HEK293 (cell line): ENCODE measurements around the gene PLCL2.

Experiments
- CTCF ChIA-PET: fragments of 350-600 bp; formaldehyde crosslinking; extraction: SDS; loops from one replicate; lab custom pipeline; 2021; ENCODE audit warnings: antibody characterized with exemption; lab: Yijun Ruan, JAX
- POLR2A ChIA-PET: fragments of 300-600 bp; formaldehyde crosslinking; extraction: SDS; loops from one replicate; lab custom pipeline; 2020; ENCODE audit warnings: antibody characterized with exemption, inconsistent platforms; lab: Yijun Ruan, JAX
- H3K27ac ChIP-seq: fragments of 200-500 bp; sonication (Bioruptor generic); 2 replicates; pipeline ENCODE4 v1.5.1; 2014; ENCODE audit warnings: low read depth, low read length, control low read depth, inconsistent platforms; ENCODE audit errors: extremely low read depth
- H3K36me3 ChIP-seq, 2 experiments: fragments of 200-500 bp in 1 of 2; sonication (Bioruptor generic) in 1 of 2; 1 replicate in 1 of 2; 2 replicates in 1 of 2; pipeline ENCODE4 v1.5.1; 2014 to 2017; ENCODE audit warnings: inconsistent platforms in 2 of 2, low read length in 2 of 2; ENCODE audit not compliant: control insufficient read depth in 2 of 2, insufficient read depth in 1 of 2
- H3K4me1 ChIP-seq: fragments of 200-500 bp; sonication (Bioruptor generic); 2 replicates; pipeline ENCODE4 v1.5.1; 2014; ENCODE audit warnings: mild to moderate bottlenecking, low read length, inconsistent platforms; ENCODE audit not compliant: control insufficient read depth, insufficient read depth
- H3K4me3 ChIP-seq: 2 replicates; pipeline ENCODE4 v1.5.1; 2011; ENCODE audit warnings: low read depth, mild to moderate bottlenecking, control low read depth, low read length, moderate library complexity
- H3K9me3 ChIP-seq: fragments of 200-500 bp; sonication (Bioruptor generic); 2 replicates; pipeline ENCODE4 v1.5.1; 2014; ENCODE audit warnings: low read depth, low read length, inconsistent platforms; ENCODE audit not compliant: control insufficient read depth, insufficient read depth
- GLIS1 ChIP-seq: fragments of 450-650 bp; formaldehyde crosslinking; IDR thresholded peaks from 2 replicates; pipeline ENCODE4 v1.5.1; 2016; ENCODE audit warnings: missing biosample characterization, missing genetic modification characterization
- HOXD13 ChIP-seq: sonication (generic); formaldehyde crosslinking; IDR thresholded peaks from 2 replicates; pipeline ENCODE4 v1.8.0; 2022; ENCODE audit warnings: missing genetic modification reagents, borderline replicate concordance
- KLF1 ChIP-seq: fragments of 450-650 bp; formaldehyde crosslinking; IDR thresholded peaks from 2 replicates; pipeline ENCODE4 v1.5.1; 2016; ENCODE audit warnings: missing biosample characterization, missing genetic modification characterization
- MEIS1 ChIP-seq: sonication (generic); formaldehyde crosslinking; IDR thresholded peaks from 2 replicates; pipeline ENCODE4 v1.8.1; 2022; ENCODE audit warnings: missing genetic modification reagents, mild to moderate bottlenecking, borderline replicate concordance
- SCRT2 ChIP-seq: fragments of 450-650 bp; formaldehyde crosslinking; IDR thresholded peaks from 2 replicates; pipeline ENCODE4 v1.5.1; 2016; ENCODE audit warnings: missing biosample characterization, missing genetic modification characterization
- ZNF112 ChIP-seq: fragments of 450-650 bp; formaldehyde crosslinking; IDR thresholded peaks from 2 replicates; pipeline ENCODE4 v1.5.0; 2017; ENCODE audit warnings: missing biosample characterization, missing genetic modification characterization
- ZNF157 ChIP-seq: fragments of 450-650 bp; formaldehyde crosslinking; IDR thresholded peaks from 2 replicates; pipeline ENCODE4 v1.5.1; 2016; ENCODE audit warnings: missing biosample characterization, missing genetic modification characterization
- ZNF341 ChIP-seq: fragments of 450-650 bp; formaldehyde crosslinking; IDR thresholded peaks from 2 replicates; pipeline ENCODE4; 2016; ENCODE audit warnings: low read depth, missing biosample characterization, missing genetic modification characterization
- ZNF394 ChIP-seq: fragments of 450-650 bp; formaldehyde crosslinking; IDR thresholded peaks from 2 replicates; pipeline ENCODE4 v1.5.1; 2016; ENCODE audit warnings: missing biosample characterization, missing genetic modification characterization, mild to moderate bottlenecking, moderate library complexity, borderline replicate concordance
- ZNF473 ChIP-seq: fragments of 450-650 bp; formaldehyde crosslinking; IDR thresholded peaks from 2 replicates; pipeline ENCODE4 v1.5.1; 2017; ENCODE audit warnings: missing biosample characterization, missing genetic modification characterization
- ZNF549 ChIP-seq: fragments of 450-650 bp; IDR thresholded peaks from 2 replicates; pipeline ENCODE4 v1.5.1; 2018; ENCODE audit warnings: missing biosample characterization, missing genetic modification characterization, mild to moderate bottlenecking, inconsistent platforms, moderate library complexity
- ZNF560 ChIP-seq: fragments of 450-650 bp; formaldehyde crosslinking; IDR thresholded peaks from 2 replicates; pipeline ENCODE4 v1.5.1; 2017; ENCODE audit warnings: missing biosample characterization, missing genetic modification characterization, borderline replicate concordance
- ZNF623 ChIP-seq: fragments of 450-650 bp; formaldehyde crosslinking; IDR thresholded peaks from 2 replicates; pipeline ENCODE4 v1.5.1; 2016; ENCODE audit warnings: missing biosample characterization, missing genetic modification characterization
- ZNF670 ChIP-seq: fragments of 450-650 bp; formaldehyde crosslinking; IDR thresholded peaks from 2 replicates; pipeline ENCODE4 v1.5.1; 2016; ENCODE audit warnings: missing biosample characterization, missing genetic modification characterization, low read depth
- TF ChIP-seq, protein P1 (sequence below): fragments of 450-650 bp; formaldehyde crosslinking; IDR thresholded peaks from 2 replicates; pipeline ENCODE4 v1.5.1; 2016; ENCODE audit warnings: missing biosample characterization, missing genetic modification characterization, borderline replicate concordance
- TF ChIP-seq, protein P2 (sequence below): fragments of 450-650 bp; formaldehyde crosslinking; IDR thresholded peaks from 2 replicates; pipeline ENCODE4 v1.5.1; 2017; ENCODE audit warnings: missing biosample characterization, missing genetic modification characterization
- TF ChIP-seq, protein P3 (sequence below): fragments of 450-650 bp; formaldehyde crosslinking; IDR thresholded peaks from 2 replicates; pipeline ENCODE4 v1.5.1; 2016; ENCODE audit warnings: missing biosample characterization, missing genetic modification characterization
- TF ChIP-seq, protein P4 (sequence below): fragments of 450-650 bp; formaldehyde crosslinking; IDR thresholded peaks from 2 replicates; pipeline ENCODE4 v1.5.1; 2017; ENCODE audit warnings: missing biosample characterization, missing genetic modification characterization

Gene PLCL2

DNA sequence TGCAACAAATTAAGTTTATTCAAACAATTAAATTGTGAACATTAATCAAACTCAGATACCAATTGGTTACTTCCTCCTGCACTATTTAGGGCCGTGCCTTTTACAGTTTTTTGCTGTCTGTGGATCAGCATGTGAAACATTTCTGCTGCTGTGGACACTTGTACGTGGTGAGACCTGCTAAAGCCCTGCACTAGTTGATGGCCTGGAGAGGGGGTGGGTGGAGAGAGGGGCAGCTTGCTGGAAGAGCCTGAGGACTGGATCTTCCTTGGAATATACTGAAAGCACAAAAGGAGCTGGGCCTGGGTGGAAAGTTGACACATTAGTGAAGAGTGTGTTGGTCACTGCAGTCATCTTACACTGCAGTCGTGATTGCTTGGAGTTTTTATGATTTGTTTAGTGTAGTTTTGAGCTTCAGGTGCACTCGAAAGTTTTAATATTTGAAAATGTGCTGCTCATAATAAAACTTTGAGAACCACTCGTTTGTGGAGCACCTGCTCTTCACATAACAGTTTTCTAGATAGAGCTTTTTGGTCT lies 11.4 kb downstream of the PLCL2 start:
- Histone ChIP-seq H3K4me1 (peaks cover 27% of the 10 kb centered on the region), H3K36me3 (no peaks in the 10 kb centered on the region)
- TF ChIP-seq ZNF112 (tag by site-specific recombination) = no peak
- no peak for TF ChIP-seq ZNF473 (tag by site-specific recombination)
- TF ChIP-seq ZNF341 (tag by site-specific recombination) = peak; percentile 91
- TF ChIP-seq, all 188 proteins: peak for 1
- Histone ChIP-seq H3K4me3 (no peak overlapping the region), H3K27ac (no peak overlapping the region), H3K9me3 (no peaks in the 10 kb centered on the region)
- CTCF ChIA-PET = interaction anchor here (0.7 to 1.0 kb wide), 5 partner anchors 12 to 576 kb away, joined by 3 to 8 read pairs (median 5); partner anchors contain the start of gene PLCL2
- POLR2A ChIA-PET = no interaction called here

DNA sequence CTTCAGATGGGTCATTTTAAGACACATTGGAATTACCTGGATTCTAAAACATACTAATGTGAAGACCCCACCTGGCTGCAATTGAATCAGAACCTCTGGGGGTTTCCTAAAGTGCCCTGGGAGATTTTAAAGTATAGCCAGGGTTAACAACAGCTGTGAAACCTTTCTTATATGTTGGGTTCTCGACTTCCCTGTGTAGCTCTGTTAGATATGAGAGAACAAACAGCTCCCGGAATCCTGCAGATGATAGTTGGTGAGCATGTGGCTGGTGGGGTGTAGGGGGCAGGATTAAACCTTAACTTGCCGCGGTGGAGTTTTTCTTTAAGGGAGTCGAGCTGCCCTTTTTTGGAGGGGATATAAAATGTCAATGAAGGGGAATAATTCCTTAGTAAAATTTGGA lies 12.1 kb downstream of the PLCL2 start:
- POLR2A ChIA-PET = interaction anchor here (0.8 kb wide), 1 partner anchor 11 kb away, joined by 4 read pairs; no protein-coding TSS in a partner anchor
- no peak overlapping the region for H3K27ac ChIP-seq
- TF ChIP-seq ZNF623 (tag by site-specific recombination) = no peak
- TF ChIP-seq KLF1 (tag by site-specific recombination) = no peak
- no peaks in the 10 kb centered on the region for H3K9me3 ChIP-seq
- H3K4me3 ChIP-seq = no peak overlapping the region
- H3K4me1 ChIP-seq = peaks cover 24% of the 10 kb centered on the region
- CTCF ChIA-PET = interaction anchor here (0.7 to 1.0 kb wide), 5 partner anchors 12 to 577 kb away, joined by 3 to 8 read pairs (median 5); partner anchors contain the start of gene PLCL2
- no peaks in the 10 kb centered on the region for H3K36me3 ChIP-seq

DNA sequence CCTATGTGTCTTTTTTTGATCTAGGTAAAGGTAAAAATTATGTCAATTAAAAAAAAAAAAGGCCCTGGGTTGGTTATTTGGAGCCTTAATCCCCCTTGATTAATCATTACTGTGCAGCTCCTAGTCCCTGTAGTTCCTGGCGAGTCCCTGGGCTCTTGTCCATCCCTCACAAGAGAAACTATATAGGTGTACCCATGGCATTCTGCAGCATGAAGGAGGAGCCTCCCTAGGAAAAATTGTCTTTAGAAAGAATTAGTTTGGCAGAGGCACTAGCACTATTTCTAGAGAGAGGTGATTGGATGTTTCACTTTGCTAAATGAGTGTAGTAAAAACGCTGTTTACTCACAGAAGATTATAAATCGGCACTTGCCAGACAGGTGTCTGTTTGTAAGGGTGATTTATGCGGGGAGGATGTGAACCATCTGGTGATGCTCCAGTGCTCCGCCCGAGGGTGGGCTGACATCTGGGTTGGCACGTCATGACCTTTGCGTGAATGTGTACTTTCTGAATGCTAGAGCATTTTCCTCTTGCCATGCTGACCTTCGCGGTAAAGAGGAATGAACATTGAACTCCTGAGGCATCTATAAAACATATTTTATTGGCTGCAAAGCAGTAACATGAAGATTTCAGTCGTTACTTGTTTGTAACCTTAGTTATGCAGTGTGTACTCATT lies 12.6 kb downstream of the PLCL2 start:
- CTCF ChIA-PET = interaction anchor here (0.8 to 1.0 kb wide), 3 partner anchors 13 to 578 kb away, joined by 4 to 5 read pairs (median 5); partner anchors contain the start of gene PLCL2
- H3K4me3 ChIP-seq = no peak overlapping the region
- no peaks in the 10 kb centered on the region for H3K9me3 ChIP-seq
- POLR2A ChIA-PET = interaction anchor here (0.8 kb wide), 1 partner anchor 11 kb away, joined by 4 read pairs; no protein-coding TSS in a partner anchor
- no peaks in the 10 kb centered on the region for H3K36me3 ChIP-seq
- H3K27ac ChIP-seq = no peak overlapping the region; the same call in 1 of the 2 replicates
- H3K4me1 ChIP-seq = peaks cover 24% of the 10 kb centered on the region
- TF ChIP-seq SCRT2 (tag by site-specific recombination) = no peak
- 0 out of 2 replicates have a peak, but pooled peaks have one; percentile 16 for TF ChIP-seq GLIS1 (tag by site-specific recombination)
- 0 out of 2 replicates have a peak, but pooled peaks have one; percentile 40 for TF ChIP-seq MEIS1 (CRISPR knock-in tag)
- peak; percentile 82 for TF ChIP-seq HOXD13
- TF ChIP-seq ZNF157 (tag by site-specific recombination) = no peak
- TF ChIP-seq, protein P1, sequence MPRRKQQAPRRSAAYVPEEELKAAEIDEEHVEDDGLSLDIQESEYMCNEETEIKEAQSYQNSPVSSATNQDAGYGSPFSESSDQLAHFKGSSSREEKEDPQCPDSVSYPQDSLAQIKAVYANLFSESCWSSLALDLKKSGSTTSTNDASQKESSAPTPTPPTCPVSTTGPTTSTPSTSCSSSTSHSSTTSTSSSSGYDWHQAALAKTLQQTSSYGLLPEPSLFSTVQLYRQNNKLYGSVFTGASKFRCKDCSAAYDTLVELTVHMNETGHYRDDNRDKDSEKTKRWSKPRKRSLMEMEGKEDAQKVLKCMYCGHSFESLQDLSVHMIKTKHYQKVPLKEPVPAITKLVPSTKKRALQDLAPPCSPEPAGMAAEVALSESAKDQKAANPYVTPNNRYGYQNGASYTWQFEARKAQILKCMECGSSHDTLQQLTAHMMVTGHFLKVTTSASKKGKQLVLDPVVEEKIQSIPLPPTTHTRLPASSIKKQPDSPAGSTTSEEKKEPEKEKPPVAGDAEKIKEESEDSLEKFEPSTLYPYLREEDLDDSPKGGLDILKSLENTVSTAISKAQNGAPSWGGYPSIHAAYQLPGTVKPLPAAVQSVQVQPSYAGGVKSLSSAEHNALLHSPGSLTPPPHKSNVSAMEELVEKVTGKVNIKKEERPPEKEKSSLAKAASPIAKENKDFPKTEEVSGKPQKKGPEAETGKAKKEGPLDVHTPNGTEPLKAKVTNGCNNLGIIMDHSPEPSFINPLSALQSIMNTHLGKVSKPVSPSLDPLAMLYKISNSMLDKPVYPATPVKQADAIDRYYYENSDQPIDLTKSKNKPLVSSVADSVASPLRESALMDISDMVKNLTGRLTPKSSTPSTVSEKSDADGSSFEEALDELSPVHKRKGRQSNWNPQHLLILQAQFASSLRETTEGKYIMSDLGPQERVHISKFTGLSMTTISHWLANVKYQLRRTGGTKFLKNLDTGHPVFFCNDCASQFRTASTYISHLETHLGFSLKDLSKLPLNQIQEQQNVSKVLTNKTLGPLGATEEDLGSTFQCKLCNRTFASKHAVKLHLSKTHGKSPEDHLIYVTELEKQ (tag by site-specific recombination) = peak; percentile 79
- TF ChIP-seq, protein P2, sequence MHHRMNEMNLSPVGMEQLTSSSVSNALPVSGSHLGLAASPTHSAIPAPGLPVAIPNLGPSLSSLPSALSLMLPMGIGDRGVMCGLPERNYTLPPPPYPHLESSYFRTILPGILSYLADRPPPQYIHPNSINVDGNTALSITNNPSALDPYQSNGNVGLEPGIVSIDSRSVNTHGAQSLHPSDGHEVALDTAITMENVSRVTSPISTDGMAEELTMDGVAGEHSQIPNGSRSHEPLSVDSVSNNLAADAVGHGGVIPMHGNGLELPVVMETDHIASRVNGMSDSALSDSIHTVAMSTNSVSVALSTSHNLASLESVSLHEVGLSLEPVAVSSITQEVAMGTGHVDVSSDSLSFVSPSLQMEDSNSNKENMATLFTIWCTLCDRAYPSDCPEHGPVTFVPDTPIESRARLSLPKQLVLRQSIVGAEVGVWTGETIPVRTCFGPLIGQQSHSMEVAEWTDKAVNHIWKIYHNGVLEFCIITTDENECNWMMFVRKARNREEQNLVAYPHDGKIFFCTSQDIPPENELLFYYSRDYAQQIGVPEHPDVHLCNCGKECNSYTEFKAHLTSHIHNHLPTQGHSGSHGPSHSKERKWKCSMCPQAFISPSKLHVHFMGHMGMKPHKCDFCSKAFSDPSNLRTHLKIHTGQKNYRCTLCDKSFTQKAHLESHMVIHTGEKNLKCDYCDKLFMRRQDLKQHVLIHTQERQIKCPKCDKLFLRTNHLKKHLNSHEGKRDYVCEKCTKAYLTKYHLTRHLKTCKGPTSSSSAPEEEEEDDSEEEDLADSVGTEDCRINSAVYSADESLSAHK (tag by site-specific recombination) = peak; percentile 76
- TF ChIP-seq, protein P3, sequence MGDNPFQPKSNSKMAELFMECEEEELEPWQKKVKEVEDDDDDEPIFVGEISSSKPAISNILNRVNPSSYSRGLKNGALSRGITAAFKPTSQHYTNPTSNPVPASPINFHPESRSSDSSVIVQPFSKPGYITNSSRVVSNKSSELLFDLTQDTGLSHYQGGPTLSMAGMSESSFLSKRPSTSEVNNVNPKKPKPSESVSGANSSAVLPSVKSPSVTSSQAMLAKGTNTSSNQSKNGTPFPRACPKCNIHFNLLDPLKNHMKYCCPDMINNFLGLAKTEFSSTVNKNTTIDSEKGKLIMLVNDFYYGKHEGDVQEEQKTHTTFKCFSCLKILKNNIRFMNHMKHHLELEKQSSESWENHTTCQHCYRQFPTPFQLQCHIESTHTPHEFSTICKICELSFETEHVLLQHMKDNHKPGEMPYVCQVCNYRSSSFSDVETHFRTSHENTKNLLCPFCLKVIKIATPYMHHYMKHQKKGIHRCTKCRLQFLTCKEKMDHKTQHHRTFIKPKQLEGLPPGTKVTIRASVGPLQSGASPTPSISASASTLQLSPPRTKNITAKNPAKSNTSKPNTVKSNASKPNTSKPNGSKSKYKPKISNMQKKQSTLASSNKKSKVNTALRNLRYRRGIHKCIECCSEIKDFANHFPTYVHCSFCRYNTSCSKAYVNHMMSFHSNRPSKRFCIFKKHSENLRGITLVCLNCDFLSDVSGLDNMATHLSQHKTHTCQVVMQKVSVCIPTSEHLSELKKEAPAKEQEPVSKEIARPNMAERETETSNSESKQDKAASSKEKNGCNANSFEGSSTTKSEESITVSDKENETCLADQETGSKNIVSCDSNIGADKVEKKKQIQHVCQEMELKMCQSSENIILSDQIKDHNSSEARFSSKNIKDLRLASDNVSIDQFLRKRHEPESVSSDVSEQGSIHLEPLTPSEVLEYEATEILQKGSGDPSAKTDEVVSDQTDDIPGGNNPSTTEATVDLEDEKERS (tag by site-specific recombination) = no peak
- no peak for TF ChIP-seq ZNF560 (tag by site-specific recombination)
- no peak for TF ChIP-seq ZNF670 (tag by site-specific recombination)
- no peak for TF ChIP-seq ZNF394
- no peak for TF ChIP-seq ZNF549 (tag by site-specific recombination)
- TF ChIP-seq ZNF341 (tag by site-specific recombination) = 0 out of 2 replicates have a peak, but pooled peaks have one; percentile 32
- TF ChIP-seq, protein P4, sequence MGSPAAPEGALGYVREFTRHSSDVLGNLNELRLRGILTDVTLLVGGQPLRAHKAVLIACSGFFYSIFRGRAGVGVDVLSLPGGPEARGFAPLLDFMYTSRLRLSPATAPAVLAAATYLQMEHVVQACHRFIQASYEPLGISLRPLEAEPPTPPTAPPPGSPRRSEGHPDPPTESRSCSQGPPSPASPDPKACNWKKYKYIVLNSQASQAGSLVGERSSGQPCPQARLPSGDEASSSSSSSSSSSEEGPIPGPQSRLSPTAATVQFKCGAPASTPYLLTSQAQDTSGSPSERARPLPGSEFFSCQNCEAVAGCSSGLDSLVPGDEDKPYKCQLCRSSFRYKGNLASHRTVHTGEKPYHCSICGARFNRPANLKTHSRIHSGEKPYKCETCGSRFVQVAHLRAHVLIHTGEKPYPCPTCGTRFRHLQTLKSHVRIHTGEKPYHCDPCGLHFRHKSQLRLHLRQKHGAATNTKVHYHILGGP (tag by site-specific recombination) = peak; percentile 30; the same call in 1 of the 2 replicates
